ENCODE data around the gene DMBT1.

DMBT1 gene

DNA sequence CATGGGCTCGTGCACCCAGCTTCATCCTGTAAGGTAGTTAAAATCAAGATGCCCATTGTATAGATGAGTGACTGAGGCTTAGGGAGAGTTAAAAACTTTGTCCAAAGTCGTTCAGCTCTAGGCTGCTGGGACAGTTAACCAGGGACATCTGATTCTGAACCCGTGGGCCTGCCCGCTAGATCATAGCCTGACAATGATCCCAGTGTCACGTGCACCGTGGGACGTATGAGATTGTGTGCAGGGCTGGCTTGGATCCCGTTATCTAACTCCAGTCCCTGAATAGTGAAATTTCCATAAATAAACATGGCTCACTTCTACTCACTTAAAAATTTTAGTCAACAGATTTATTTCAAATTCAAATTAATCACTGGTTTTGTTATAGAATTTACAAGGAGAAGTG is 114.2 kb downstream of the DMBT1 start:
- DNase-seq: no peak

DNA sequence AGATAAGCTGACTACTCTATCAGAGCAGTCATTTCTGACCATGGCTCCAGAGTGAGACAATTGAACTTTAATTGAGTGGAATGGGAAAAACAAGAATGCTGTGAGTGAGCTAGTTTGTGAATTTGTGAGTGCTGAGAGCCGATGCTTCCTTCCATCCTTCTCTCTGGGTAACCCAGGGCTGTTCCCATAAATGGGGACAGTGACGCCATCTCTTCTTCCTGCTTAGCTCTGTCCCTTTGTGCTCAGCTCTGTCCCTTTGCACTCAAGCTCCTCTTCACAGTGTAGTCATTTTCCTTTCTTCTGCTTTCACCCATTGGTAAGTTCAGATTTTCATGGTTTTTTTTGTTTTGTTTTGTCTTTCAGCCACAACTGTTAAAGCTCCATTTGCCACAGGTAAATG is 114.7 kb downstream of the DMBT1 start:
- DNase-seq: no peak

DNA sequence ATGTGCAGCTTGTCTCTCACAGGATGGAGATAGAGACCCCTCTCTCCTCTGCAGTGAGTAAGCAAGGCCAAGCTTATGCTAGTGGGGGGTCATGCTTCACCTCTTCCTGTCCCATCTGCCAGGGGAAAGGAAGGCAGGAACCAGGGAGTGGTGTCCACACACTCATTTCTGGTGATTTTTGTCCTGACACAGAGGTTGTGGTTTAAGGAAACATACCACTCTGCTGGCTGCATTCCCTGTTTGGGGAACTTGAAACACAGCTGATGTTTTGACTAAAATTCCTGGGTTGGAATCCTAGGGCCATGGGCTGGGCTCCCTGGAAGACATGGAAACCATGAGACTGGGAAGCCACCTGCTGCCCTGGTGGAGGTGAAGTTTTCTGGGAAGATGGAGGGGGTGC is 117.7 kb downstream of the DMBT1 start:
- DNase-seq: no peak

DNA sequence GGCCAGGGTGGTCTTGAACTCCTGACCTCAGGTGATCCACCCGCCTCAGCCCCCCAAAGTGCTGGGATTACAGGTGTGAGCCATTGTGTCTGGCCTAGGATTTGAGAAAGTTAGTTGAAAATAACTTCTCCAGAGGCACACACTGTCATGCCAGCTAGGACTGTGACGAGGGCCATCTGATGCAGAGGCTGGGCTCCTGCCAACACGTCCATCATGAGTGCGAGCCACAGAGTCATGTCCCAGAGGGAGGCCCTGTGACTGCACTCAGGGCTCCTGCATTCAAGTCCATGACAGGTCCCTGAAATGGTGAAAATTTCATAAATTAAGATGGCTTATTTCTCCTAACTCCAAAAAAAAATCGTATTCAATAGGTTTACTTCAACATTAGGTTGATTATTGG is 122.0 kb downstream of the DMBT1 start:
- no peak for DNase-seq

DNA sequence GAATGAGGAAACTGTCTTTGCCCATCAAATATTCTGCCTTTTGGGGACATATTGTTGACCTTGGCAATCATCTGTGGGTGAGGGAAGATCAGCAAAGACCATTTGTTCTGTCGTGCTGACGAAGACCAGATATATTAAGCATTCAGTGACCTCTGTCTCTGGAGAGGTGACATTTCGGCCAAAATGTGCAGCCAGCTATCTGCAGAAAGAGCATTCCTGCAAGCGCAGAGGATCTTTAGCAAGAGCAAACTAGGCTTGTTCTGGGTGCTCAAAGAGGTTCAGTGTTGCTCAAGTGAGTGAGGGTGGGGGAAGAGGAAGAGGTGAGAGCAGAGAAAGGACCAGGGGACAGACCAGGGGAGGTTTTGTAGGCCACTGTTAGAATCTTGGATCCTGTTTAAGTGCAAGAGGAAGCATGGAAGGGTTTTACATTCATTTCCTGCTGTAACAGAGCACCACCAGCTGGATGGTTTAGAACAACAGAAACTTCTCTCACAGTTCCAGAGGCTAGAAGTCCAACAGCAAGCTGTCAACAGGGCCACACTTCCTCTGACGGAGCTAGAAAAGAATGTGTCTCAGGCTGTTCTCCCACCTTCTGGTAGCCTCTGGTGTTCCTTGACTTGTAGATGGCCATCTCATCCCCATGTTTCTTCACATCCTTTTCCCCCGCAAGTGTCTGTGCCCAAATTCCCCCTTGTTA is 127.9 kb downstream of the DMBT1 start:
- no peak for DNase-seq

DNA sequence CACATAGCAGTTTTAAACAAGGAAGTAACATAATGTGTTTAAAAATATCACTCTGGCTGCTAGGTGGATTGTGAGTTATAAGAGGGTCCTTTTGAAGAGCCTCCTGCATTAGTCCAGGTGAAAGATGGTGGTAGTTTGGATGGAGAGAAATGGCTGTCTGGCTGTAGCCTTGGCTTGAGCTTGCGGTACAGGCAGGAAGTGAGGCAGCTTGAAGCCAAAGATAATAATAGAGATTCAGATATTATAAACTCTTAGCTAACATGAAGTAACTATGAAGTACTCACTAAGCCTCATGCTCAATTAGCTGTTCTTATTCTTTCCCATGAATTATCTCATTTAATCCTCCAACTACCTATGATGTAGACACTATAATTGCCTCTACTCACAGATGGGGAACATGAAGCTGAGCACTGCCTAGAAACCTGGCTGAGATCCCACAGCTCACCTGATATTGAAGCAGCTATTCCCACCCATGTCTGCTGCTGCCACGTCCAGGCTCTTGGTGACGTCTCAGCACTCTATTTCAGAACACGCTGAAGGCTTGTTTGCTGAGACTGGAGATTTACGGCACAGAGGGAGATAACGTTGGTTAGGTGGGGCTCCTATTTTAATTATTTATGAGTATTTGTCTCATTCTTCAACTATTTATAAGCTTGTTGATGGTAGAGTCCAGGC is 128.7 kb downstream of the DMBT1 start:
- no peak for DNase-seq

DNA sequence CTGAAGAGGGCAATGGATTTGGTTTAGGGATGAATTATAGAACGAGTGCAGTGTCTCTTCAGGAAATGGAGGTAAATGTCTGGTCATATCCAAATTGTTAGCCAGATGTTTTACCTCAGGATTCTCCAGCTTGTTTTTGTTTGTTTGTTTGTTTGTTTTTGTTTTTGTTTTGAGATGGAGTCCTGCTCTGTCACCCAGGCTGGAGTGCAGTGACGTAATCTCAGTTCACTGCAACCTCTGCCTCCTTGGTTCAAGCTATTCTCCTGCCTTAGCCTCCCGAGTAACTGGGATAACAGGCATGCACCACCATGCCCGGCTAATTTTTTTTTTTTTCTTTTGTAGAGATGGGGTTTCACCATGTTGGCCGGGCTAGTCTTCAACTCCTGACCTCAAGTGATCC is 132.2 kb downstream of the DMBT1 start:
- no peak for DNase-seq

Data from activated CD4-positive, alpha-beta T cell treated with anti-CD3 and anti-CD28 coated beads for 1 hour (primary cell).